Smooth muscle cell (in vitro differentiated cells): ENCODE results near the gene GRIP2. TPM values are rescaled to one million over a fixed set of nuclear protein-coding genes. Genes with fewer than 3 reads are reported as not detected.
A peak's percentile ranks its signal among the peaks of the same experiment; 100 is the strongest.

Source experiments
- DNase-seq: peaks from one replicate; lab custom pipeline; 2025; ENCODE audit not compliant: unreplicated experiment; lab: John Stamatoyannopoulos, UW
- H2AFZ ChIP-seq: fragments of 200-600 bp; sonication (generic); 2 replicates; pipeline ENCODE4 v1.6.0; 2016; ENCODE audit warnings: antibody characterized with exemption, low read depth, mild to moderate bottlenecking
- H3F3A ChIP-seq: fragments of 200-600 bp; sonication (generic); 2 replicates; pipeline ENCODE4 v1.6.0; 2017; ENCODE audit warnings: antibody characterized with exemption, low read depth
- H3K27ac ChIP-seq: fragments of 200-600 bp; sonication (generic); 2 replicates; pipeline ENCODE4 v1.5.1; 2016; ENCODE audit warnings: low read depth, mild to moderate bottlenecking
- H3K27me3 ChIP-seq: fragments of 200-600 bp; sonication (generic); 2 replicates; pipeline ENCODE4 v1.6.1; 2016; ENCODE audit warnings: low read depth, mild to moderate bottlenecking
- H3K36me3 ChIP-seq: fragments of 200-600 bp; sonication (generic); 2 replicates; pipeline ENCODE4 v1.5.1; 2016; ENCODE audit warnings: low read depth
- H3K4me1 ChIP-seq: fragments of 200-600 bp; sonication (generic); 2 replicates; pipeline ENCODE4 v1.5.1; 2016; ENCODE audit warnings: low read depth
- H3K4me2 ChIP-seq: fragments of 200-600 bp; sonication (generic); 2 replicates; pipeline ENCODE4 v1.6.0; 2016; ENCODE audit warnings: mild to moderate bottlenecking
- H3K4me3 ChIP-seq: fragments of 200-600 bp; sonication (generic); 2 replicates; pipeline ENCODE4 v1.5.1; 2016; ENCODE audit warnings: mild to moderate bottlenecking
- H3K79me2 ChIP-seq: fragments of 200-600 bp; sonication (generic); 2 replicates; pipeline ENCODE4 v1.6.0; 2016; ENCODE audit warnings: low read depth, mild to moderate bottlenecking
- H3K9ac ChIP-seq: fragments of 200-600 bp; sonication (generic); 2 replicates; pipeline ENCODE4 v1.6.0; 2016; ENCODE audit warnings: low read depth
- H3K9me3 ChIP-seq: fragments of 200-600 bp; sonication (generic); replicated peaks from 2 replicates; pipeline ENCODE4 v1.5.1; 2016; ENCODE audit warnings: low read depth
- H4K20me1 ChIP-seq: fragments of 200-600 bp; sonication (generic); 2 replicates; pipeline ENCODE4 v1.6.0; 2016; ENCODE audit warnings: low read depth
- CTCF ChIP-seq: fragments of 200-600 bp; sonication (generic); IDR thresholded peaks from 2 replicates; pipeline ENCODE4 v1.5.1; 2017; ENCODE audit warnings: borderline replicate concordance, mild to moderate bottlenecking, antibody characterized with exemption; ENCODE audit not compliant: insufficient read depth, poor library complexity, severe bottlenecking
- whole genome bisulfite sequencing: methylation state at CpG from one replicate; pipeline ENCODE4 v1.1.7; 2016; ENCODE audit warnings: low lambda C conversion rate; 5-methylcytosine and 5-hydroxymethylcytosine counted together
- polyA plus RNA-seq: library from polyadenylated mRNA; unstranded; fragments of >200 nt; fragmentation: Nextera tagmentation; extraction: Ambion mirVana; gene quantifications from 2 replicates; pipeline ENCODE4 v1.2.1, GENCODE V29; 2016
- total RNA-seq: library from RNA; depleted of rRNA; stranded (reverse); fragments of >200 nt; gene quantifications from 2 replicates; pipeline ENCODE4 v1.2.3, GENCODE V29; 2014

GRIP2 gene
- total and polyA plus RNA-seq, 2 experiments from 2014 or later: 2.0 to 6.5 TPM

- DNase-seq: peak; percentile 16
- peaks cover 9% of the 10 kb centered on the region for H3K4me1 ChIP-seq
- no peaks in the 10 kb centered on the region for H3K36me3 ChIP-seq
- WGBS: 32% methylated on average over 22 of the region's 22 CpGs
- no peaks in the 10 kb centered on the region for H3K27me3 ChIP-seq
- H3K9me3 ChIP-seq: no peaks in the 10 kb centered on the region
- no peak overlapping the region for H3K4me3 ChIP-seq
- H4K20me1 ChIP-seq: no peaks in the 10 kb centered on the region
- H3K4me2 ChIP-seq: peak overlapping the region; percentile 72
- no peak overlapping the region for H2AFZ ChIP-seq
- peak overlapping the region; percentile 78 for H3K9ac ChIP-seq
- H3F3A ChIP-seq: peaks cover 5% of the 10 kb centered on the region
- H3K27ac ChIP-seq: peak overlapping the region; percentile 96
- H3K79me2 ChIP-seq: no peaks in the 10 kb centered on the region
- no peak for TF ChIP-seq CTCF
These were observed 67.4 kb downstream of the GRIP2 start for GRCh38 chr3:14472471-14473351.

- Histone ChIP-seq H3K27me3 (no peaks in the 10 kb centered on the region), H3K4me1 (peaks cover 9% of the 10 kb centered on the region), H3K4me2 (peak overlapping the region; percentile 72), H2AFZ (no peak overlapping the region), H3K36me3 (no peaks in the 10 kb centered on the region), H3F3A (peaks cover 5% of the 10 kb centered on the region), H3K4me3 (no peak overlapping the region), H3K27ac (peak overlapping the region; percentile 96), H3K9me3 (no peaks in the 10 kb centered on the region), H3K9ac (peak overlapping the region; percentile 78), H4K20me1 (no peaks in the 10 kb centered on the region), H3K79me2 (no peaks in the 10 kb centered on the region)
- no peak for DNase-seq
- WGBS: 94% methylated on average over 10 of the region's 10 CpGs
- TF ChIP-seq CTCF: no peak
These were observed 68.5 kb downstream of the GRIP2 start for GRCh38 chr3:14471690-14472089.

GRCh38 chr3:14471016-14471415 is 69.1 kb downstream of the GRIP2 start:
- no peaks in the 10 kb centered on the region for H3K27me3 ChIP-seq
- H3K9me3 ChIP-seq: no peaks in the 10 kb centered on the region
- TF ChIP-seq CTCF: no peak
- H3K9ac ChIP-seq: no peak overlapping the region
- no peaks in the 10 kb centered on the region for H4K20me1 ChIP-seq
- H3K4me2 ChIP-seq: no peak overlapping the region
- no peaks in the 10 kb centered on the region for H3K36me3 ChIP-seq
- peaks cover 5% of the 10 kb centered on the region for H3F3A ChIP-seq
- H2AFZ ChIP-seq: no peak overlapping the region
- no peak overlapping the region for H3K4me3 ChIP-seq
- 70% methylated on average over 5 of the region's 5 CpGs for WGBS
- no peaks in the 10 kb centered on the region for H3K79me2 ChIP-seq
- DNase-seq: no peak
- H3K27ac ChIP-seq: no peak overlapping the region
- peaks cover 9% of the 10 kb centered on the region for H3K4me1 ChIP-seq

- WGBS: 96% methylated on average over 12 of the region's 12 CpGs
- H3K27me3 ChIP-seq: no peaks in the 10 kb centered on the region
- TF ChIP-seq CTCF: no peak
These were observed 69.7 kb downstream of the GRIP2 start for GRCh38 chr3:14470461-14470860.

More at GRCh38 chr3:14470461-14470860, 69.7 kb downstream of the GRIP2 start:
- no peaks in the 10 kb centered on the region for H3K9me3 ChIP-seq
- no peak overlapping the region for H3K4me3 ChIP-seq
- peaks cover 9% of the 10 kb centered on the region for H3K4me1 ChIP-seq
- DNase-seq: no peak
- H2AFZ ChIP-seq: no peak overlapping the region
- no peaks in the 10 kb centered on the region for H4K20me1 ChIP-seq
- H3K4me2 ChIP-seq: no peak overlapping the region
- no peaks in the 10 kb centered on the region for H3K36me3 ChIP-seq
- no peak overlapping the region for H3K27ac ChIP-seq
- H3K9ac ChIP-seq: no peak overlapping the region
- H3K79me2 ChIP-seq: no peaks in the 10 kb centered on the region
- H3F3A ChIP-seq: peaks cover 5% of the 10 kb centered on the region
